ENCODE data around the gene CISD1.
"Not testable (repeated sequence)": the region's sequence is repeated elsewhere in the genome, so short reads cannot be mapped to it uniquely, and the experiment has no call there.

Gene CISD1

GRCh38 chr10:58268946-58269781 lies at the start of gene CISD1:
CISD1 (plus strand) TSS chr10:58269162; CDS start chr10:58269274, 112 bp downstream.
- DNase-seq, result peak; percentile 100

DNA sequence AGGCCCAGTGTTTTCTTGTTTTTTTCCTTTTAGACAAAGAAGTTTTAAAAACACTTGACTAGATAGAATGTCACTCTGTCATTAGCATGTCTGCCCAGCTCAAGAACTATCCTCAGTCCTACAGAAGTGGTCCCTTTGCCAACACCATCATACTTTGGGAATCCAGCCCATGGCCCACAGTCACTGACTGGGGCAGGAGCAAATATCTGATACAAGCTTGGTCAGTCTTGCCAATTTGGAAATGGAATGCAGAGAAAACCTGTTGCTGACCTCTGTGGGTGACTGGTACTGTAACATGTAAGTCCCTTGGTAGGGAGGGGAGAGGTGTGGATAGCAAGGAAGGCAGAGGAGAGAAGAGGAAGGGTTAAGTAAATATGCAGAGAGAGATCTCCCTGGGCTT lies 49.1 kb upstream of the CISD1 start:
- peak; percentile 31 for DNase-seq

DNA sequence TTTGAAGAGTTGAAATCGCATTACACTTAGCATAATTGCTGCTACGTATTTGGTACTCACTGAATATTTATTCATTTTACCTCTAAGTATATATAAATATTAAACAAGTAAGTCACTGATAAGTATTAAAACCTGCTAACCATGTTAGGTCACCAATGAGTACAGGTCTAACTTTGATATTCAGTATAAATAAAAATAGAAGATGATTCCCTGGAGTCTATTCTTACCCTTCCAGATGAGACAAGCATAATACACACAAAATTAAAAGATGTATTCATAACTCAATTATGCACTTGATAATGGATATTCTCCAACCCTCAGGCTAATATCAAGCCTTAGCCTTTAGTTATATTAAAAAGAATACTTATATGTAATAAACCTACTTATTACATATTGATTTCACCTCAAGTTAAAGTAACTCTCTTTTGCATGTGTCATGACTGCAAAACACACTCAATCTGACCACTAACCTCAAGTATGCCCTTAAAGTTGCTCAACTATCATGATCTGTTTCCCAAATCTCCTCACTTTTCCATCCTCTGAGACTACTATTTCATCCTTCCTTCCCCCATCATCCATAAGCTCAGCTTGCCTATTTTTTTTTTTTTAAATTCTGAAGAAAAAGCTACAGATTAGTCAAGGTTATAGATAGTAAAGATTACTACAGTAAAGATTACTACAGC lies 48.1 kb upstream of the CISD1 start:
- DNase-seq, result peak; percentile 57

- no peak for DNase-seq
These were observed 43.3 kb upstream of the CISD1 start for GRCh38 chr10:58225654-58226053.

DNA sequence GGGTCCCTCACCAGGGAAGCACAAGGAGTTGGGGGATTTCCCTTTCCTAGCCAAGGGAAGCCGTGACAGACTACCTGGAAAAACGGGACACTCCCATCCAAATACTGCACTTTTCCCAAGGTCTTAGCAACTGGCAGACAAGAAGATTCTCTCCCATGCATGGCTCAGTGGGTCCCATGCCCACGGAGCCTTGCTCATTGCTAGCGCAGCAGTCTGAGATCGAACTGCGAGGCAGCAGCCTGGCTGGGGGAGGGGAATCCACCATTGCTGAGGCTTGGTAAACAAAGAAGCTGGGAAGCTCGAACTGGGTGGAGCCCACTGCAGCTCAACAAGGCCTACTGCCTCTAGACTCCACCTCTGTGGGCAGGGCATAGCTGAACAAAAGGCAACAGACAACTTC lies 39.1 kb upstream of the CISD1 start:
- DNase-seq, result not testable (repeated sequence)

- DNase-seq, result peak; percentile 90
These were observed 31.7 kb upstream of the CISD1 start for GRCh38 chr10:58237014-58237834.

GRCh38 chr10:58239561-58240169 lies 29.3 kb upstream of the CISD1 start:
- DNase-seq, result peak; percentile 55

DNA sequence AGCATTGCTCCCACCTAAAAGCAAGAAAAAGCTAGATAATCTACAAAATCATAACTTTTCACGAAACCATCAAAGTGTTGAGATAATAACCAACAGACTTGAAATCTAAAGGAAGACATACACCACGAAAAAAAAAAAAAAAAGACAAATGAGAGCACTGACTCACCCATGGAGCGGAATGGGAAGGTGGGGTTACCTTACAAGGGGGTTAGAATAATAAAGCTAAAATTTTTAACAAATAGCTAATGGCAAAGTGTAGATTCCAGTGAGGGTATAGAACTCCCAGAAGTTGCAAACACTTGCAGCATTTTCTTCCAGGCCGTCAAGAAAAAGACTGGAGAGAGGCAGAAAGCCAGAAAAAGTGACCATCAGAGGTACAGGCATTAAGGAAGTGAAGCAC lies 28.4 kb upstream of the CISD1 start:
- peak; percentile 41 for DNase-seq

DNA sequence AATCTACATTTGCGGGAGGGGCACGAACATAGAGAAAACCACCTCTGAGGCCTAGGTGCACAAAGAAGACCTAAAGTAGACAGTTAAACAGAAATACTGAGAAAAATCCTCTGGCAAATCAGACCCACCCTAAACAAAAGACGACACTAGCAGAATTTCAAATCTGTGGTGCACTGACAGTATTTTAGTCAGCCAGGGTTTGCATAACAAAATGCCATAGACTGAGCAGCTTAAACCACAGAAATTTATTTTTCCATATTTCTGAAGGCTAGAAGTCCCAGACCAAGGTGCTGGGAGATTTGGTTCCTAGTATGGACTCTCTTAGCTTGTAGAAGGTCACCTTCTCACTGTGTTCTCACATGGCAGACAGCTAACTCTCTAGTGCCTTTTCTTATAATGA lies 27.6 kb upstream of the CISD1 start:
- peak; percentile 36 for DNase-seq

DNA sequence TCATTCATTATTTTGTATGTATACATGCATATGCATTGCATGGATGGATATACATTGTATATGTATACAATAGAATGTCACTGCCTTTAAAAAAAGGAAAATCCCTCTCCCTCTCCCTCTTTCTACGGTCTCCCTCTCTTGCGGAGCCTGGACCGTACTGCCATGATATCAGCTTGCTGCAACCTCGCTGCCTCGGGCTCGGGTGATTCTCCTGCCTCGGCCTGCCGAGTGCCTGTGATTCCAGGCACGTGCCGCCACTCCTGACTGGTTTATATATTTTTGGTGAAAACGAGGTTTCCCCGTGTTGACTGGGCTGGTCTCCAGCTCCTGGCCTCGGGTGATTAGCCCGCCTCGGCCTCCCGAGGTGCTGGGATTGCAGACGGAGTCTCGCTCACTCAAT lies 25.7 kb upstream of the CISD1 start:
- no peak for DNase-seq

GRCh38 chr10:58243801-58244200 lies 25.2 kb upstream of the CISD1 start:
- DNase-seq, result not testable (repeated sequence)

GRCh38 chr10:58244242-58244641 lies 24.7 kb upstream of the CISD1 start:
- not testable (repeated sequence) for DNase-seq

GRCh38 chr10:58244666-58245065 lies 24.3 kb upstream of the CISD1 start:
- DNase-seq, result not testable (repeated sequence)

- no peak for DNase-seq
These were observed 15.8 kb upstream of the CISD1 start for GRCh38 chr10:58253184-58253583.

- no peak for DNase-seq
These were observed 14.3 kb upstream of the CISD1 start for GRCh38 chr10:58254644-58255043.

GRCh38 chr10:58256013-58256780 lies 12.8 kb upstream of the CISD1 start:
- DNase-seq, result not testable (repeated sequence)

- DNase-seq, result no peak
These were observed 9.8 kb upstream of the CISD1 start for GRCh38 chr10:58258977-58259692.

DNA sequence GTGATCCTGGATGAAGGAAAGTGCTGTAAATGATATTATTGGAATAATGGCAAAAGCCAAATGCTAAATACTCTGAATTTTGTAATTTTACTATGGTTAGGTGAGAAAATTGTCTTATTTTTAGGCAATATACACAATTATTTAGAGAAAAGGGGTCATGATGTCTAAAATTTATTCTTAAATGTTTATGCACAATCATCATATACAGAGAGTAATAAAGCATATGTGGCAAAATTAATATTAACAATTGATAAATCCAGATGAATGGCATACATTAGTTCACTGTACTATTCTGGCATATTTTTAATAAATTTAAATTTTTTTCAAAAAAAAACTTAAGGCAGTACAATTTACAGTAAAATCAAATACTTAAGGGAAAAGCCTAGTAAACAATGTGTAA lies 8.6 kb upstream of the CISD1 start:
- DNase-seq, result no peak

- no peak for DNase-seq
These were observed 6.2 kb upstream of the CISD1 start for GRCh38 chr10:58262766-58263165.

DNA sequence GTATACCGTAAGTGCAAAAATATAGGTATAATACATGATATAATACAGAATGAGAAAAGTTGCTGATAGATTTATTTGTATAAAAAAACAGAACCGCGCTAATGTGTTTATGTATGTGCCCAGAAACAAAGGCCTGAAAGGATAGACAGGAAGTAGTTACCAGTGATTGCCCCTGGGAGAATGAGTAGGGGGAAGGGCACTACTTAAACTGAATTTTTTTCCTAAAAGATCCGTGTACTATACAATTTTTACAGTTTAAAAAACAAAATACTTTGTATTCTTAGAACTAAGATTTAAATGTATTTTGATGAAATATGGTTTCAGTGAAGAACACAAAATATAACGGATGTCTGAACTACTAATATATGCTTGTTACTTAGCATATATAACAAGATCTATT lies 4.2 kb upstream of the CISD1 start:
- DNase-seq, result no peak

DNA sequence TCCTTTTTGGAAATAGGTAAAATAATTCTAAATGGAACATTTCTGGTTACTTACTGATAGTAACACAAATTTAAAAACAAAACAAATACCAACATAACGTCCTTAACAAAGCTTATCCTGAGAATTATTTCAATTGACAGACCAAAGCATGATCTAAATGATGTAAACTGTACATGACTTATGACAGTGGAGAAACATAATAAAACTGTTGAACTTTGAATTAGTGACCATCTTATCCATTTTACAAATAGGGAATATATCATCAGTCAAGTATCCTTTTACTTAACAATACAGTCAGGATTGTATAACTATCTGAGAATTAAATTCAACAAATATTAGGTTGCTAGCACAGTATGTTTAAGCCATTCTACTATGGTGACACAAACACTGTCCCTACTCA lies 3.7 kb upstream of the CISD1 start:
- DNase-seq, result no peak
